Heart left ventricle (tissue), 13 donors: Measurements from ENCODE around the gene ERN1.

Experiments
- POLR2A ChIP-seq, 2 donors: fragments of 450-650 bp; IDR thresholded peaks; one replicate each; pipeline ENCODE4 v1.6.1; 2017; ENCODE audit warnings: antibody characterized with exemption in 2 of 2, mild to moderate bottlenecking in 2 of 2, moderate library complexity in 2 of 2
- TF ChIP-seq, protein P1 (sequence below), 12 donors: fragments of 200-600 bp; sonication (generic) in 4 of 12; IDR thresholded peaks; one replicate each; pipeline versions ENCODE4 v1.5.0 to v1.8.0; 2018 to 2022; ENCODE audit warnings: antibody characterized with exemption in 12 of 12, mild to moderate bottlenecking in 5 of 12
- donor health status: ischemic (EF 13 %, LVEDD 7.1; RV severe dilation, severe dysfunction).
- donor health status: DM: no; HTN: yes; CAD: no.
- donor health status: DM: no; HTN: no; CAD: no.
- donor health status: ischemic (EF 25% LVEDD 6.9; RV normal size, moderate dysfunction).
- donor health status: ischemic (EF 25% LVEDD 5.7; RV mildly dilated, moderate dysfunction).
- donor health status: ischemic (EF 35%, LVEDD 5.7; RV mildly dilated, moderate dysfunction).
- donor health status: nonischemic (EF 11% LVEDD 7.7; RV severe dilation, severe dysfunction).
- donor health status: DM: yes; HTN: yes; CAD: no.
- donor health status: PGD.
- donor health status: ischemic (EF 29% LVEDD 5.4; RV normal size, mild dysfunction).
- donor health status: nonischemic (EF 23%, LVEDD 6.1; RV moderate dilation, normal function).

- TF ChIP-seq, protein P1, sequence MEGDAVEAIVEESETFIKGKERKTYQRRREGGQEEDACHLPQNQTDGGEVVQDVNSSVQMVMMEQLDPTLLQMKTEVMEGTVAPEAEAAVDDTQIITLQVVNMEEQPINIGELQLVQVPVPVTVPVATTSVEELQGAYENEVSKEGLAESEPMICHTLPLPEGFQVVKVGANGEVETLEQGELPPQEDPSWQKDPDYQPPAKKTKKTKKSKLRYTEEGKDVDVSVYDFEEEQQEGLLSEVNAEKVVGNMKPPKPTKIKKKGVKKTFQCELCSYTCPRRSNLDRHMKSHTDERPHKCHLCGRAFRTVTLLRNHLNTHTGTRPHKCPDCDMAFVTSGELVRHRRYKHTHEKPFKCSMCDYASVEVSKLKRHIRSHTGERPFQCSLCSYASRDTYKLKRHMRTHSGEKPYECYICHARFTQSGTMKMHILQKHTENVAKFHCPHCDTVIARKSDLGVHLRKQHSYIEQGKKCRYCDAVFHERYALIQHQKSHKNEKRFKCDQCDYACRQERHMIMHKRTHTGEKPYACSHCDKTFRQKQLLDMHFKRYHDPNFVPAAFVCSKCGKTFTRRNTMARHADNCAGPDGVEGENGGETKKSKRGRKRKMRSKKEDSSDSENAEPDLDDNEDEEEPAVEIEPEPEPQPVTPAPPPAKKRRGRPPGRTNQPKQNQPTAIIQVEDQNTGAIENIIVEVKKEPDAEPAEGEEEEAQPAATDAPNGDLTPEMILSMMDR (IDR thresholded peaks at IDR 0.05) = no peak
- TF ChIP-seq POLR2A (IDR thresholded peaks at IDR 0.05) = no peak
Observed at GRCh38 chr17:64107500-64108236, 22.3 kb downstream of the ERN1 start.
